ENCODE measurements around the gene HASPIN.

HASPIN gene

DNA sequence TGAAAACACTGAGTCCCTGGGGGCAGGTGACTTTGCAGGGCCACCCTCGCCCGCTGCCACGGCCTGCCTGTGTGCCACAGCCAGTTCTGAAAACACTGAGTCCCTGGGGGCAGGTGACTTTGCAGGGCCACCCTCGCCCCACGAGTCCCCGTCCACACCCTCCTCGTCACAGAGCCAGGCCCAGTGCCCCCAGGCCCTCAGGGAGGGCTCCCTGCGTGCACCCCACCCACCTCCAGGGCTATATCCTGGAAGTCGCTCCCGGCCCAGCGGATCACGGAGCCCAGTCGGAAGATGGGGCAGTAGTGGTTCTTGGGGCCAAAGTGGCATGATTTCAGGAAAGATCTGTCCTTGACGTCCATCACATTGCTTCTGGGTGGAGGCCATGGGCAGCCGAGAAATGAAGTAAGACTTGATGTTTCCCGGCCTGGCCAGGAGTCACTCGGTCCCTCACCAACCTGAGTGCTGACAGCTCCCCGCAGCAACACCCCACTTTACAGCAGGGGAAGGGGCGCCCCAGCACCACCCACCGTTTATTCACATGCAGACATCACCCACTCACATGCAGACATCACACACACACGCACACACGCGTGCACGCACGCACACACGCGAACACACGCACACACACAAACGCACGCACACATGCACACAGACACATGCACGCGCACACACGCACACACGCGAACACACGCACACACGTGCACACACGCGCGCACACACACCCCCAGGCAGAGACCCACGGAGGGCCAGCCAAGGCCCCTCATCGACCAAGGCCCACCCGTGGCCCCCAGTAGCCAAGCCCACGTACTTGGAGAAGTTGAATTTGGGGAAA is 34.2 kb upstream of the HASPIN start:
- H3K4me3 ChIP-seq (ENCODE audit: low read depth, low read length): no peak overlapping the region
- no peak for DNase-seq (ENCODE audit: low read depth)
- TF ChIP-seq, protein P1, sequence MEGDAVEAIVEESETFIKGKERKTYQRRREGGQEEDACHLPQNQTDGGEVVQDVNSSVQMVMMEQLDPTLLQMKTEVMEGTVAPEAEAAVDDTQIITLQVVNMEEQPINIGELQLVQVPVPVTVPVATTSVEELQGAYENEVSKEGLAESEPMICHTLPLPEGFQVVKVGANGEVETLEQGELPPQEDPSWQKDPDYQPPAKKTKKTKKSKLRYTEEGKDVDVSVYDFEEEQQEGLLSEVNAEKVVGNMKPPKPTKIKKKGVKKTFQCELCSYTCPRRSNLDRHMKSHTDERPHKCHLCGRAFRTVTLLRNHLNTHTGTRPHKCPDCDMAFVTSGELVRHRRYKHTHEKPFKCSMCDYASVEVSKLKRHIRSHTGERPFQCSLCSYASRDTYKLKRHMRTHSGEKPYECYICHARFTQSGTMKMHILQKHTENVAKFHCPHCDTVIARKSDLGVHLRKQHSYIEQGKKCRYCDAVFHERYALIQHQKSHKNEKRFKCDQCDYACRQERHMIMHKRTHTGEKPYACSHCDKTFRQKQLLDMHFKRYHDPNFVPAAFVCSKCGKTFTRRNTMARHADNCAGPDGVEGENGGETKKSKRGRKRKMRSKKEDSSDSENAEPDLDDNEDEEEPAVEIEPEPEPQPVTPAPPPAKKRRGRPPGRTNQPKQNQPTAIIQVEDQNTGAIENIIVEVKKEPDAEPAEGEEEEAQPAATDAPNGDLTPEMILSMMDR (conservative IDR thresholded peaks at IDR 0.05; ENCODE audit: low read depth, low read length): no peak

DNA sequence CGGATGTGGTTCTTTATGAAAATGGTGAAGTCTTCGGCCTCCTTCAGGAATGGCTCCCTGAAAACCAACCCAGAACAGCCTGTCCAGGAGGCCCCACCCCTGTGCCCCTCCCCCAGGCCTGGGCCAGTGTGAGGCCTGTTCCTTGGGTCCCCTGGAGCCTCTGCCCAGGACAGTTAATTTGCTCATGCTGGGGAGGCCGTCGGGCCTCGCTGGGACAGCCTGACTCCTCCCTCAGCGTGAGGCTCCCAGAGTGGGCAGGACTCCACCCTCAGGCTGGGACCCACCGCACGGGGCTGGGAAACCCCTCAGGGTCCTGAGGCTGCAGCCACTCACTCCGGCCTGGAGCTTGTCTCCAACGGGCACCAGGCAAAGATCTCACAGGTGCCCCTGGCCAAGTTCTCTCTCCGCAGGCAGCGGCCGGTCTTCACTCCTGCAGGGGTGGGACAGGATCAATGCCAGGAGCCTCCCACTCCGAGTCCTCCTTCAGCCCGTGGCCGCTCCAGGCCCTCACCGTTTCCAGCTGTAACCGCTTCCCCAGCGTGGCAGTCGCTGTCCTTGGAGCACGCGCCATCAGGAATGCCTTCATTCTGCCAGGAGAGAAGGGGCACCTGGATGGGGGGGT is 33.5 kb upstream of the HASPIN start:
- TF ChIP-seq, protein P1 (conservative IDR thresholded peaks at IDR 0.05; ENCODE audit: low read depth, low read length): no peak
- no peak overlapping the region for H3K4me3 ChIP-seq (ENCODE audit: low read depth, low read length)
- DNase-seq (ENCODE audit: low read depth): no peak

DNA sequence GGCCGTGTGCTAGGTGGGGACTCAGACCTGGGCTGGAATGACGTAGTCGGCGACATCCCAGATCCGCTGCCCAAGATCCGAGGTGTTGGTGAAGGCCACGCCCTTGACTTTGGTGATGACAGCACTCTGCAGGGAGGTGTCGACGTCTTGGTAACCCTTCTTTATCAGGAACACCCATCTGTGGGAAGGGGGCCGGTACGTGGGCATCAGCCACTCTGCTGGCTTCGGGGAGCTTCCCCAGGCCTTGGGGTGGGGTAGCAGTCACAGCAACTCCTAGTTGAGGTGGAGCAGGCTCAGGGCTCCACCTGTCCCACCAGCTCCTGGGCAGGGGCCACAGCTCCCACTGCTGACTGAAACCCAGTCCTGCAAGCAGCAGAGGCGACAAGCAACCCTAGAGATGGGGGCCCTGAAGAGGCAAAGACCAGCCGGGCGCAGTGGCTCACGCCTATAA is 32.1 kb upstream of the HASPIN start:
- no peak for DNase-seq (ENCODE audit: low read depth)
- TF ChIP-seq, protein P1 (conservative IDR thresholded peaks at IDR 0.05; ENCODE audit: low read depth, low read length): peak; percentile 26
- H3K4me3 ChIP-seq (ENCODE audit: low read depth, low read length): no peak overlapping the region

DNA sequence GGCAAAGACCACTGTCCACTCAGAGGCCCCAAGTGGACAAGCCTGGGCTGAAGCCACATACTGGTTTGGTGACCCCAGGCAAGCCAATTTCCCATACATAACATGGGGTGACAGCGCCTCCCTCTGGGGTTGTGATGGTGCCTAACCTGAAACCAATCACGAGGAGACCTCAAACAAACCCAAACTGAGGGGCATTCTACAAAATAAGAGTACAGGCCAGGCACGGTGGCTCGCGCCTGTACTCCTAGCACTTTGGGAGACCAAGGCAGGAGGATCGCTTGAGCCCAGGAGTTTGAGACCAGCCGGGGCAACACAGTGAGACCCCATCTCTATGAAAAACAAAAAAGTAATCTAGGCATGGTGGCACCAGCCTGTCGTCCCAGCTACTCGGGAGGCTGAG is 31.4 kb upstream of the HASPIN start:
- TF ChIP-seq, protein P1 (conservative IDR thresholded peaks at IDR 0.05; ENCODE audit: low read depth, low read length): peak; percentile 15
- no peak for DNase-seq (ENCODE audit: low read depth)
- no peak overlapping the region for H3K4me3 ChIP-seq (ENCODE audit: low read depth, low read length)

DNA sequence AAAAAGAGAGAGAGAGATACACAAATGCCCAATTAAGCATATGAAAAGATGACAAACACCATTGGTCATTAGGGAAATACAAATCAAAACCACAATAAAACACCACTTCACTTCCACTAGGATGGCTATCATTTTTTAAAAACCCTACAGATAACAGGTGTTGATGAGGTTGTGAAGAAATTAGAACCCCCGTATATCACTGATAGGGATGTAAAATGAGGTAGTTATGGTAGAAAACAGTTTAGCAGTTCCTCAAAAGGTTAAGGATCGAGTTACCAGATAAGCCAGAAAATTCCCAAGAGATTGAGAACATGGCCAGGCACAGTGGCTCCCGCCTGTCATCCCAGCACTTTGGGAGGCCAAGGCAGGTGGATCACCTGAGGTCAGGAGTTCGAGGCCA is 30.6 kb upstream of the HASPIN start:
- H3K4me3 ChIP-seq (ENCODE audit: low read depth, low read length): no peak overlapping the region
- no peak for DNase-seq (ENCODE audit: low read depth)
- TF ChIP-seq, protein P1 (conservative IDR thresholded peaks at IDR 0.05; ENCODE audit: low read depth, low read length): no peak

DNA sequence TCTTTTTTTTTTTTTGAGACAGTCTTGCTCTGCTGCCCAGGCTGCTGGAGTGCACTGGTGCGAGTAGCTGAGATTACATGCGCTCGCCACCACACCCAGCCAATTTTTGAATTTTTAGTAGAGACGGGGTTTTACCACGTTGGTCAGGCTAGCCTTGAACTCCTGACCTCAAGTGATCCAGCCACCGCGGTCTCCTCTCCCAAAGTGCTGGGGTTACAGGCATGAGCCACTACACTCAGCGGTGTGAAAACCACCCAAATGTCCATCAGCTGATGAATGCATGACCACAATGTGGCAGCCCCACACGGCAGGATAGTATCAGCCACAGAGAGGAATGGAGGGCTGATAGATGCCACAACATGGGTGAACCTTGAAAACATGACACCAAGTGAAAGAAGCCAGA is 29.9 kb upstream of the HASPIN start:
- no peak for DNase-seq (ENCODE audit: low read depth)
- no peak overlapping the region for H3K4me3 ChIP-seq (ENCODE audit: low read depth, low read length)
- TF ChIP-seq, protein P1 (conservative IDR thresholded peaks at IDR 0.05; ENCODE audit: low read depth, low read length): no peak

All from choroid plexus epithelial cell (primary cell).